ENCODE data around the gene KCND2.

The KCND2 gene

GRCh38 chr7:120412139-120413050 is 139.4 kb downstream of the KCND2 start:
- no peak for DNase-seq

GRCh38 chr7:120413164-120413563 is 140.2 kb downstream of the KCND2 start:
- no peak for DNase-seq

- no peak for DNase-seq
Measured at GRCh38 chr7:120417244-120417979, 144.4 kb downstream of the KCND2 start.

- no peak for DNase-seq
Measured at GRCh38 chr7:120421151-120421651, 148.2 kb downstream of the KCND2 start.

GRCh38 chr7:120431016-120431415 is 158.0 kb downstream of the KCND2 start:
- no peak for DNase-seq

GRCh38 chr7:120436487-120437060 is 163.6 kb downstream of the KCND2 start:
- DNase-seq: no peak

GRCh38 chr7:120441850-120442249 is 168.9 kb downstream of the KCND2 start:
- DNase-seq: no peak

GRCh38 chr7:120442838-120443237 is 169.9 kb downstream of the KCND2 start:
- no peak for DNase-seq

- DNase-seq: no peak
Measured at GRCh38 chr7:120444650-120445049, 171.7 kb downstream of the KCND2 start.

GRCh38 chr7:120445276-120445675 is 172.3 kb downstream of the KCND2 start:
- DNase-seq: no peak

- DNase-seq: no peak
Measured at GRCh38 chr7:120452665-120453064, 179.7 kb downstream of the KCND2 start.

GRCh38 chr7:120456699-120457098 is 183.7 kb downstream of the KCND2 start:
- no peak for DNase-seq

GRCh38 chr7:120460949-120461348 is 188.0 kb downstream of the KCND2 start:
- DNase-seq: no peak

GRCh38 chr7:120462991-120463390 is 190.0 kb downstream of the KCND2 start:
- DNase-seq: no peak

GRCh38 chr7:120464104-120464503 is 191.1 kb downstream of the KCND2 start:
- no peak for DNase-seq

- no peak for DNase-seq
Measured at GRCh38 chr7:120467676-120468075, 194.7 kb downstream of the KCND2 start.

GRCh38 chr7:120468611-120469010 is 195.6 kb downstream of the KCND2 start:
- no peak for DNase-seq

GRCh38 chr7:120472892-120473291 is 199.9 kb downstream of the KCND2 start:
- DNase-seq: no peak

- no peak for DNase-seq
Measured at GRCh38 chr7:120473352-120473751, 200.4 kb downstream of the KCND2 start.

GRCh38 chr7:120475994-120476393 is 203.0 kb downstream of the KCND2 start:
- no peak for DNase-seq

GRCh38 chr7:120480472-120480871 is 207.5 kb downstream of the KCND2 start:
- DNase-seq: no peak

GRCh38 chr7:120480930-120481329 is 208.0 kb downstream of the KCND2 start:
- no peak for DNase-seq

- no peak for DNase-seq
Measured at GRCh38 chr7:120486164-120486563, 213.2 kb downstream of the KCND2 start.

- DNase-seq: no peak
Measured at GRCh38 chr7:120502132-120502531, 229.2 kb downstream of the KCND2 start.
